ENCODE measurements around the gene URM1.
A peak's percentile ranks its signal among the peaks of the same experiment; 100 is the strongest.

Gene URM1

GRCh38 chr9:128358861-128359260, 12.3 kb upstream of the URM1 start:
- Histone ChIP-seq H3K36me3 (ENCODE audit: insufficient read depth, low read length) (no peaks in the 10 kb centered on the region), H3K79me2 (ENCODE audit: insufficient read depth, low read length) (no peaks in the 10 kb centered on the region), H3K27me3 (ENCODE audit: insufficient read depth, low read length) (no peaks in the 10 kb centered on the region), H3K9me2 (ENCODE audit: low read depth, low read length) (no peaks in the 10 kb centered on the region), H3K4me1 (ENCODE audit: insufficient read depth, low read length, severe bottlenecking) (peaks cover 11% of the 10 kb centered on the region), H3F3A (ENCODE audit: insufficient read depth, low read length) (no peaks in the 10 kb centered on the region), H3K4me2 (ENCODE audit: low read length) (no peak overlapping the region), H3K9ac (ENCODE audit: low read length) (no peak overlapping the region), H3K4me3 (ENCODE audit: low read depth, low read length, poor library complexity, severe bottlenecking) (no peak overlapping the region), H4K20me1 (ENCODE audit: insufficient read depth, low read length) (no peaks in the 10 kb centered on the region), H2AFZ (ENCODE audit: low read length) (no peak overlapping the region), H3K9me3 (ENCODE audit: low read length) (no peaks in the 10 kb centered on the region), H3K27ac (ENCODE audit: low read depth, low read length, poor library complexity, severe bottlenecking) (no peak overlapping the region)
- TF ChIP-seq EZH2 (IDR thresholded peaks at IDR 0.05; ENCODE audit: borderline replicate concordance, low read length) = no peak
- no peak for TF ChIP-seq CTCF (IDR thresholded peaks at IDR 0.05; ENCODE audit: low read length)

DNA sequence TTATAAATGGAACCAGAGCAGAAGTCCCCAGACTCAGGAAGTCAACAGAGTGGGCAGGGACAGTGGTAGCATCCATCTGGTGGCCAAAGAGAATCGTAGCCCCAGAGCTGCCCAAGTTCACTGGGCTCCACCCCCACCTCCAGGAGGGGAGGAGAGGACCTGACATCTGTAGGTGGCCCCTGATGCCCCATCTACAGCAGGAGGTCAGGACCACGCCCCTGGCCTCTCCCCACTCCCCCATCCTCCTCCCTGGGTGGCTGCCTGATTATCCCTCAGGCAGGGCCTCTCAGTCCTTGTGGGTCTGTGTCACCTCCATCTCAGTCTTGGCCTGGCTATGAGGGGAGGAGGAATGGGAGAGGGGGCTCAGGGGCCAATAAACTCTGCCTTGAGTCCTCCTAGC, 10.3 kb upstream of the URM1 start:
- H3K36me3 ChIP-seq (ENCODE audit: insufficient read depth, low read length) = no peaks in the 10 kb centered on the region
- H2AFZ ChIP-seq (ENCODE audit: low read length) = no peak overlapping the region
- no peak overlapping the region for H3K9ac ChIP-seq (ENCODE audit: low read length)
- H3K27ac ChIP-seq (ENCODE audit: low read depth, low read length, poor library complexity, severe bottlenecking) = no peak overlapping the region
- H3F3A ChIP-seq (ENCODE audit: insufficient read depth, low read length) = no peaks in the 10 kb centered on the region
- no peaks in the 10 kb centered on the region for H3K9me3 ChIP-seq (ENCODE audit: low read length)
- peaks cover 21% of the 10 kb centered on the region for H3K4me1 ChIP-seq (ENCODE audit: insufficient read depth, low read length, severe bottlenecking)
- no peaks in the 10 kb centered on the region for H4K20me1 ChIP-seq (ENCODE audit: insufficient read depth, low read length)
- no peaks in the 10 kb centered on the region for H3K79me2 ChIP-seq (ENCODE audit: insufficient read depth, low read length)
- H3K4me2 ChIP-seq (ENCODE audit: low read length) = no peak overlapping the region
- no peaks in the 10 kb centered on the region for H3K9me2 ChIP-seq (ENCODE audit: low read depth, low read length)
- TF ChIP-seq CTCF (IDR thresholded peaks at IDR 0.05; ENCODE audit: low read length) (no peak), EZH2 (IDR thresholded peaks at IDR 0.05; ENCODE audit: borderline replicate concordance, low read length) (no peak)
- H3K27me3 ChIP-seq (ENCODE audit: insufficient read depth, low read length) = no peaks in the 10 kb centered on the region
- no peak overlapping the region for H3K4me3 ChIP-seq (ENCODE audit: low read depth, low read length, poor library complexity, severe bottlenecking)

- no peaks in the 10 kb centered on the region for H4K20me1 ChIP-seq (ENCODE audit: insufficient read depth, low read length)
- no peaks in the 10 kb centered on the region for H3F3A ChIP-seq (ENCODE audit: insufficient read depth, low read length)
- H3K9me3 ChIP-seq (ENCODE audit: low read length) = no peaks in the 10 kb centered on the region
- H3K9me2 ChIP-seq (ENCODE audit: low read depth, low read length) = no peaks in the 10 kb centered on the region
- H3K27me3 ChIP-seq (ENCODE audit: insufficient read depth, low read length) = no peaks in the 10 kb centered on the region
- no peak overlapping the region for H3K27ac ChIP-seq (ENCODE audit: low read depth, low read length, poor library complexity, severe bottlenecking)
- H2AFZ ChIP-seq (ENCODE audit: low read length) = peak overlapping the region; percentile 9; the same call in 1 of the 2 replicates
- H3K36me3 ChIP-seq (ENCODE audit: insufficient read depth, low read length) = no peaks in the 10 kb centered on the region
- peak overlapping the region; percentile 71 for H3K4me2 ChIP-seq (ENCODE audit: low read length)
- H3K4me3 ChIP-seq (ENCODE audit: low read depth, low read length, poor library complexity, severe bottlenecking) = peak overlapping the region; percentile 55
- peak overlapping the region; percentile 42; the same call in 1 of the 2 replicates for H3K9ac ChIP-seq (ENCODE audit: low read length)
- H3K79me2 ChIP-seq (ENCODE audit: insufficient read depth, low read length) = no peaks in the 10 kb centered on the region
- TF ChIP-seq CTCF (IDR thresholded peaks at IDR 0.05; ENCODE audit: low read length) (no peak), EZH2 (IDR thresholded peaks at IDR 0.05; ENCODE audit: borderline replicate concordance, low read length) (no peak)
- peaks cover 21% of the 10 kb centered on the region for H3K4me1 ChIP-seq (ENCODE audit: insufficient read depth, low read length, severe bottlenecking)
Measured at GRCh38 chr9:128361296-128361985, 9.7 kb upstream of the URM1 start.

Measured in OCI-LY1 (cell line).